HEK293 (cell line): ENCODE data around the gene LPP.

Experiments used
- CTCF ChIA-PET: fragments of 350-600 bp; formaldehyde crosslinking; extraction: SDS; loops from one replicate; lab custom pipeline; 2021; ENCODE audit warnings: antibody characterized with exemption; lab: Yijun Ruan, JAX
- POLR2A ChIA-PET: fragments of 300-600 bp; formaldehyde crosslinking; extraction: SDS; loops from one replicate; lab custom pipeline; 2020; ENCODE audit warnings: antibody characterized with exemption, inconsistent platforms; lab: Yijun Ruan, JAX
- H3K27ac ChIP-seq: fragments of 200-500 bp; sonication (Bioruptor generic); 2 replicates; pipeline ENCODE4 v1.5.1; 2014; ENCODE audit warnings: low read depth, low read length, control low read depth, inconsistent platforms; ENCODE audit errors: extremely low read depth
- H3K36me3 ChIP-seq, 2 experiments: fragments of 200-500 bp in 1 of 2; sonication (Bioruptor generic) in 1 of 2; 1 replicate in 1 of 2; 2 replicates in 1 of 2; pipeline ENCODE4 v1.5.1; 2014 to 2017; ENCODE audit warnings: inconsistent platforms in 2 of 2, low read length in 2 of 2; ENCODE audit not compliant: control insufficient read depth in 2 of 2, insufficient read depth in 1 of 2
- H3K4me1 ChIP-seq: fragments of 200-500 bp; sonication (Bioruptor generic); 2 replicates; pipeline ENCODE4 v1.5.1; 2014; ENCODE audit warnings: mild to moderate bottlenecking, low read length, inconsistent platforms; ENCODE audit not compliant: control insufficient read depth, insufficient read depth
- H3K4me3 ChIP-seq: 2 replicates; pipeline ENCODE4 v1.5.1; 2011; ENCODE audit warnings: low read depth, mild to moderate bottlenecking, control low read depth, low read length, moderate library complexity
- H3K9me3 ChIP-seq: fragments of 200-500 bp; sonication (Bioruptor generic); 2 replicates; pipeline ENCODE4 v1.5.1; 2014; ENCODE audit warnings: low read depth, low read length, inconsistent platforms; ENCODE audit not compliant: control insufficient read depth, insufficient read depth
- ELK4 ChIP-seq: IDR thresholded peaks from 2 replicates; pipeline ENCODE4 v1.6.1; 2011; ENCODE audit warnings: mild to moderate bottlenecking, low read depth, low read length, borderline replicate concordance
- FEZF1 ChIP-seq: fragments of 450-650 bp; formaldehyde crosslinking; IDR thresholded peaks from 2 replicates; pipeline ENCODE4 v1.5.1; 2016; ENCODE audit warnings: missing biosample characterization, missing genetic modification characterization
- GLI2 ChIP-seq: fragments of 450-650 bp; formaldehyde crosslinking; IDR thresholded peaks from 2 replicates; pipeline ENCODE4; 2017; ENCODE audit warnings: missing biosample characterization, missing genetic modification characterization, low read depth, borderline replicate concordance
- KLF16 ChIP-seq: fragments of 450-650 bp; formaldehyde crosslinking; IDR thresholded peaks from 2 replicates; pipeline ENCODE4 v1.5.1; 2017; ENCODE audit warnings: missing biosample characterization, missing genetic modification characterization
- OSR2 ChIP-seq: fragments of 450-650 bp; formaldehyde crosslinking; IDR thresholded peaks from 2 replicates; pipeline ENCODE4 v1.5.1; 2016; ENCODE audit warnings: missing biosample characterization, missing genetic modification characterization
- SP2 ChIP-seq: fragments of 450-650 bp; formaldehyde crosslinking; IDR thresholded peaks from 2 replicates; pipeline ENCODE4 v1.5.1; 2016; ENCODE audit warnings: missing biosample characterization, missing genetic modification characterization
- ZBTB17 ChIP-seq: fragments of 450-650 bp; formaldehyde crosslinking; IDR thresholded peaks from 2 replicates; pipeline ENCODE4 v1.5.1; 2016; ENCODE audit warnings: missing biosample characterization, missing genetic modification characterization
- ZBTB21 ChIP-seq: fragments of 450-650 bp; formaldehyde crosslinking; IDR thresholded peaks from 2 replicates; pipeline ENCODE4 v1.5.1; 2017; ENCODE audit warnings: missing biosample characterization, missing genetic modification characterization
- ZBTB6 ChIP-seq: fragments of 450-650 bp; formaldehyde crosslinking; IDR thresholded peaks from 2 replicates; pipeline ENCODE4 v1.5.1; 2017; ENCODE audit warnings: missing biosample characterization, missing genetic modification characterization
- ZEB2 ChIP-seq: fragments of 450-650 bp; formaldehyde crosslinking; IDR thresholded peaks from 2 replicates; pipeline ENCODE4 v1.5.1; 2016; ENCODE audit warnings: missing biosample characterization, missing genetic modification characterization
- ZFP69B ChIP-seq: fragments of 450-650 bp; formaldehyde crosslinking; IDR thresholded peaks from 2 replicates; pipeline ENCODE4 v1.5.1; 2016; ENCODE audit warnings: missing biosample characterization, missing genetic modification characterization
- ZNF169 ChIP-seq: fragments of 450-650 bp; formaldehyde crosslinking; IDR thresholded peaks from 2 replicates; pipeline ENCODE4 v1.5.1; 2016; ENCODE audit warnings: missing biosample characterization, missing genetic modification characterization
- ZNF214 ChIP-seq: fragments of 450-650 bp; formaldehyde crosslinking; IDR thresholded peaks from 2 replicates; pipeline ENCODE4 v1.5.1; 2017; ENCODE audit warnings: missing biosample characterization, mild to moderate bottlenecking, missing genetic modification characterization, borderline replicate concordance
- ZNF266 ChIP-seq: fragments of 450-650 bp; formaldehyde crosslinking; IDR thresholded peaks from 2 replicates; pipeline ENCODE4 v1.5.1; 2016; ENCODE audit warnings: missing biosample characterization, missing genetic modification characterization, low read depth
- ZNF366 ChIP-seq: fragments of 450-650 bp; formaldehyde crosslinking; conservative IDR thresholded peaks from 2 replicates; pipeline ENCODE4 v1.5.1; 2016; ENCODE audit warnings: missing biosample characterization, missing genetic modification characterization
- ZNF416 ChIP-seq: fragments of 450-650 bp; formaldehyde crosslinking; IDR thresholded peaks from 2 replicates; pipeline ENCODE4 v1.5.1; 2016; ENCODE audit warnings: missing biosample characterization, missing genetic modification characterization
- ZNF423 ChIP-seq: fragments of 450-650 bp; formaldehyde crosslinking; IDR thresholded peaks from 2 replicates; pipeline ENCODE4 v1.5.1; 2016; ENCODE audit warnings: missing biosample characterization, missing genetic modification characterization
- ZNF558 ChIP-seq: fragments of 450-650 bp; formaldehyde crosslinking; IDR thresholded peaks from 2 replicates; pipeline ENCODE4 v1.5.1; 2016; ENCODE audit warnings: missing biosample characterization, missing genetic modification characterization
- ZNF571 ChIP-seq: fragments of 450-650 bp; formaldehyde crosslinking; IDR thresholded peaks from 2 replicates; pipeline ENCODE4 v1.5.0; 2017; ENCODE audit warnings: missing biosample characterization, missing genetic modification characterization
- ZNF629 ChIP-seq: fragments of 450-650 bp; formaldehyde crosslinking; IDR thresholded peaks from 2 replicates; pipeline ENCODE4 v1.5.1; 2017; ENCODE audit warnings: missing biosample characterization, missing genetic modification characterization
- ZNF645 ChIP-seq: fragments of 450-650 bp; formaldehyde crosslinking; IDR thresholded peaks from 2 replicates; pipeline ENCODE4; 2016; ENCODE audit warnings: missing biosample characterization, missing genetic modification characterization
- ZNF777 ChIP-seq: fragments of 450-650 bp; formaldehyde crosslinking; IDR thresholded peaks from 2 replicates; pipeline ENCODE4 v1.5.1; 2017; ENCODE audit warnings: missing biosample characterization, missing genetic modification characterization, borderline replicate concordance
- TF ChIP-seq, protein P1 (sequence below): fragments of 450-650 bp; formaldehyde crosslinking; IDR thresholded peaks from 2 replicates; pipeline ENCODE4 v1.5.1; 2016; ENCODE audit warnings: missing biosample characterization, missing genetic modification characterization, low read depth
- TF ChIP-seq, protein P2 (sequence below): fragments of 450-650 bp; formaldehyde crosslinking; IDR thresholded peaks from 2 replicates; pipeline ENCODE4 v1.5.0; 2017; ENCODE audit warnings: missing biosample characterization, missing genetic modification characterization, borderline replicate concordance

Gene LPP

GRCh38 chr3:188279502-188280335 is 125.8 kb downstream of the LPP start (continued):
- TF ChIP-seq, protein P1, sequence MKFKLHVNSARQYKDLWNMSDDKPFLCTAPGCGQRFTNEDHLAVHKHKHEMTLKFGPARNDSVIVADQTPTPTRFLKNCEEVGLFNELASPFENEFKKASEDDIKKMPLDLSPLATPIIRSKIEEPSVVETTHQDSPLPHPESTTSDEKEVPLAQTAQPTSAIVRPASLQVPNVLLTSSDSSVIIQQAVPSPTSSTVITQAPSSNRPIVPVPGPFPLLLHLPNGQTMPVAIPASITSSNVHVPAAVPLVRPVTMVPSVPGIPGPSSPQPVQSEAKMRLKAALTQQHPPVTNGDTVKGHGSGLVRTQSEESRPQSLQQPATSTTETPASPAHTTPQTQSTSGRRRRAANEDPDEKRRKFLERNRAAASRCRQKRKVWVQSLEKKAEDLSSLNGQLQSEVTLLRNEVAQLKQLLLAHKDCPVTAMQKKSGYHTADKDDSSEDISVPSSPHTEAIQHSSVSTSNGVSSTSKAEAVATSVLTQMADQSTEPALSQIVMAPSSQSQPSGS (tag by site-specific recombination): peak; percentile 85
- TF ChIP-seq ZBTB17 (tag by site-specific recombination): peak; percentile 75
- TF ChIP-seq KLF16 (tag by site-specific recombination): no peak
- peak; percentile 67 for TF ChIP-seq FEZF1
- TF ChIP-seq ZEB2 (tag by site-specific recombination): peak; percentile 93
- no peak for TF ChIP-seq ZNF169
- TF ChIP-seq ZNF777: no peak
- no peak for TF ChIP-seq ZNF571 (tag by site-specific recombination)
- TF ChIP-seq ZNF423 (tag by site-specific recombination): no peak
- no peak for TF ChIP-seq ZNF266 (tag by site-specific recombination)
- peak; percentile 84 for TF ChIP-seq ZNF366 (tag by site-specific recombination)
- peak; percentile 30 for TF ChIP-seq SP2 (tag by site-specific recombination)
- TF ChIP-seq ZNF558 (tag by site-specific recombination): peak; percentile 17; the same call in 1 of the 2 replicates
- peak; percentile 76 for TF ChIP-seq ZNF629 (tag by site-specific recombination)
- TF ChIP-seq ZFP69B: peak; percentile 32; the same call in 1 of the 2 replicates
- no peak for TF ChIP-seq ZNF214 (tag by site-specific recombination)
- no peak for TF ChIP-seq ZNF416
- no peak; the same call in 1 of the 2 replicates for TF ChIP-seq GLI2 (tag by site-specific recombination)
- TF ChIP-seq OSR2 (tag by site-specific recombination): peak; percentile 42; the same call in 1 of the 2 replicates

GRCh38 chr3:188280627-188281026 is 126.7 kb downstream of the LPP start:
- CTCF ChIA-PET: interaction anchor here (0.5 to 0.6 kb wide), 3 partner anchors 74 to 224 kb away, joined by 3 read pairs; no protein-coding TSS in a partner anchor
- Histone ChIP-seq H3K4me1 (peaks cover 2% of the 10 kb centered on the region; the same call in 1 of the 2 replicates), H3K4me3 (no peak overlapping the region), H3K9me3 (no peaks in the 10 kb centered on the region), H3K27ac (no peak overlapping the region), H3K36me3 (no peaks in the 10 kb centered on the region)
- POLR2A ChIA-PET: no interaction called here
- TF ChIP-seq ZBTB21 (tag by site-specific recombination): no peak
- TF ChIP-seq ZNF169: no peak
- no peak for TF ChIP-seq ZNF645
- no peak for TF ChIP-seq ZBTB6 (tag by site-specific recombination)
- TF ChIP-seq ELK4: no peak
- TF ChIP-seq, protein P2, sequence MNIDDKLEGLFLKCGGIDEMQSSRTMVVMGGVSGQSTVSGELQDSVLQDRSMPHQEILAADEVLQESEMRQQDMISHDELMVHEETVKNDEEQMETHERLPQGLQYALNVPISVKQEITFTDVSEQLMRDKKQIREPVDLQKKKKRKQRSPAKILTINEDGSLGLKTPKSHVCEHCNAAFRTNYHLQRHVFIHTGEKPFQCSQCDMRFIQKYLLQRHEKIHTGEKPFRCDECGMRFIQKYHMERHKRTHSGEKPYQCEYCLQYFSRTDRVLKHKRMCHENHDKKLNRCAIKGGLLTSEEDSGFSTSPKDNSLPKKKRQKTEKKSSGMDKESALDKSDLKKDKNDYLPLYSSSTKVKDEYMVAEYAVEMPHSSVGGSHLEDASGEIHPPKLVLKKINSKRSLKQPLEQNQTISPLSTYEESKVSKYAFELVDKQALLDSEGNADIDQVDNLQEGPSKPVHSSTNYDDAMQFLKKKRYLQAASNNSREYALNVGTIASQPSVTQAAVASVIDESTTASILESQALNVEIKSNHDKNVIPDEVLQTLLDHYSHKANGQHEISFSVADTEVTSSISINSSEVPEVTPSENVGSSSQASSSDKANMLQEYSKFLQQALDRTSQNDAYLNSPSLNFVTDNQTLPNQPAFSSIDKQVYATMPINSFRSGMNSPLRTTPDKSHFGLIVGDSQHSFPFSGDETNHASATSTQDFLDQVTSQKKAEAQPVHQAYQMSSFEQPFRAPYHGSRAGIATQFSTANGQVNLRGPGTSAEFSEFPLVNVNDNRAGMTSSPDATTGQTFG (tag by site-specific recombination): no peak
